IMR-90 (cell line): Measurements from ENCODE around the gene TAF10. TPM values are rescaled to one million over a fixed set of nuclear protein-coding genes. Genes with fewer than 3 reads are reported as not detected.

Source experiments
- ATAC-seq: fragments of 200-7000 bp; cut with Tn5 transposase; 2 replicates; pipeline ENCODE4 v1.9.1; 2020; ENCODE audit warnings: low read depth, mild to moderate bottlenecking, moderate library complexity
- BruUV-seq: library from RNA; stranded (reverse); fragments of 400-500 nt; replicated peaks from 2 replicates; lab custom pipeline; 2021; lab: Mats Ljungman, UMichigan
- CTCF ChIA-PET: fragments of 300-600 bp; formaldehyde crosslinking; extraction: SDS; loops from one replicate; lab custom pipeline; 2021; ENCODE audit warnings: antibody characterized with exemption; lab: Yijun Ruan, JAX
- POLR2A ChIA-PET: fragments of 300-600 bp; sonication (Branson Sonifier 250); formaldehyde crosslinking; loops from one replicate; lab custom pipeline; 2022; ENCODE audit warnings: antibody characterized with exemption; ENCODE audit not compliant: unreplicated experiment; lab: Charles Lee
- DNase-seq: peaks from one replicate; pipeline ENCODE4 v3.0.0; 2013
- H2AFZ ChIP-seq: replicated peaks from 2 replicates; pipeline ENCODE3; 2013; ENCODE audit warnings: low read length, mild to moderate bottlenecking; ENCODE audit not compliant: poor library complexity
- H2AK5ac ChIP-seq: 2 replicates; pipeline ENCODE4 v1.6.1; 2013; ENCODE audit warnings: low read depth, low read length, inconsistent platforms
- H2AK9ac ChIP-seq: replicated peaks from 2 replicates; pipeline ENCODE3; 2013; ENCODE audit warnings: mild to moderate bottlenecking, low read depth, low read length, moderate library complexity; ENCODE audit not compliant: poor library complexity
- H2BK120ac ChIP-seq: 2 replicates; pipeline ENCODE4 v1.6.1; 2013; ENCODE audit warnings: low read depth, low read length, inconsistent platforms
- H2BK15ac ChIP-seq: 3 replicates; pipeline ENCODE4 v1.6.1; 2013; ENCODE audit warnings: low read depth, low read length, inconsistent platforms
- H2BK20ac ChIP-seq: 2 replicates; pipeline ENCODE4 v1.6.1; 2013; ENCODE audit warnings: low read depth, mild to moderate bottlenecking, inconsistent platforms, low read length, moderate library complexity
- H2BK5ac ChIP-seq: 2 replicates; pipeline ENCODE4 v1.6.1; 2013; ENCODE audit warnings: mild to moderate bottlenecking, low read depth, low read length, inconsistent platforms; ENCODE audit not compliant: poor library complexity, severe bottlenecking
- H3K14ac ChIP-seq: replicated peaks from 2 replicates; pipeline ENCODE4 v1.6.1; 2013; ENCODE audit warnings: low read depth, low read length, inconsistent platforms
- H3K18ac ChIP-seq: 2 replicates; pipeline ENCODE4 v1.6.1; 2013; ENCODE audit warnings: low read depth, low read length, control low read depth
- H3K23ac ChIP-seq: 2 replicates; pipeline ENCODE4 v1.6.1; 2013; ENCODE audit warnings: low read depth, low read length, inconsistent platforms
- H3K27ac ChIP-seq: 2 replicates; pipeline ENCODE4 v1.5.1; 2013; ENCODE audit warnings: mild to moderate bottlenecking, control low read depth, low read length; ENCODE audit not compliant: insufficient read depth
- H3K27me3 ChIP-seq: 2 replicates; pipeline ENCODE4 v1.6.1; 2013; ENCODE audit warnings: low read length; ENCODE audit not compliant: control insufficient read depth, insufficient read depth
- H3K36me3 ChIP-seq: 2 replicates; pipeline ENCODE4 v1.6.1; 2013; ENCODE audit warnings: low read length, mixed read lengths; ENCODE audit not compliant: control insufficient read depth, insufficient read depth
- H3K4ac ChIP-seq: 2 replicates; pipeline ENCODE4 v1.6.1; 2013; ENCODE audit warnings: low read depth, low read length, inconsistent platforms
- H3K4me1 ChIP-seq: 2 replicates; pipeline ENCODE4 v1.6.1; 2013; ENCODE audit warnings: low read length, mixed read lengths; ENCODE audit not compliant: control insufficient read depth, insufficient read depth
- H3K4me2 ChIP-seq: 2 replicates; pipeline ENCODE4 v1.6.1; 2013; ENCODE audit warnings: low read depth, mild to moderate bottlenecking, control low read depth, low read length, moderate library complexity
- H3K4me3 ChIP-seq: 2 replicates; pipeline ENCODE4 v1.5.1; 2013; ENCODE audit warnings: low read depth, mild to moderate bottlenecking, control low read depth, low read length, moderate library complexity; ENCODE audit not compliant: insufficient read depth
- H3K56ac ChIP-seq: 2 replicates; pipeline ENCODE4 v1.6.1; 2013; ENCODE audit warnings: low read length, inconsistent platforms; ENCODE audit not compliant: insufficient read depth; ENCODE audit errors: extremely low read depth
- H3K79me1 ChIP-seq, 2 experiments: 2 replicates each; pipeline ENCODE4 v1.6.1; 2013; ENCODE audit warnings: low read length in 2 of 2, inconsistent platforms in 1 of 2, low read depth in 1 of 2
- H3K9ac ChIP-seq: 2 replicates; pipeline ENCODE4 v1.6.1; 2013; ENCODE audit warnings: low read depth, low read length, control low read depth
- H3K9me1 ChIP-seq: 2 replicates; pipeline ENCODE4 v1.6.1; 2013; ENCODE audit warnings: low read length, inconsistent platforms; ENCODE audit not compliant: insufficient read depth
- H3K9me3 ChIP-seq: 2 replicates; pipeline ENCODE4 v1.6.1; 2013; ENCODE audit warnings: low read length; ENCODE audit not compliant: control insufficient read depth, insufficient read depth
- H4K20me1 ChIP-seq: 2 replicates; pipeline ENCODE4 v1.6.1; 2013; ENCODE audit warnings: low read length, inconsistent platforms; ENCODE audit not compliant: insufficient read depth
- H4K5ac ChIP-seq: 2 replicates; pipeline ENCODE4 v1.6.1; 2013; ENCODE audit warnings: mild to moderate bottlenecking, low read depth, low read length, control low read depth
- H4K8ac ChIP-seq, 2 experiments: 2 replicates each; pipeline ENCODE4 v1.6.1; 2013; ENCODE audit warnings: low read depth in 2 of 2, low read length in 2 of 2, control low read depth in 1 of 2, inconsistent platforms in 1 of 2
- H4K91ac ChIP-seq: 2 replicates; pipeline ENCODE4 v1.6.1; 2013; ENCODE audit warnings: low read depth, low read length, inconsistent platforms; ENCODE audit not compliant: insufficient read depth
- CHD1 ChIP-seq: IDR thresholded peaks from 2 replicates; pipeline ENCODE4 v1.6.1; 2012; ENCODE audit warnings: low read depth, low read length, improper control_type of control experiment
- CTCF ChIP-seq: conservative IDR thresholded peaks from 2 replicates; pipeline ENCODE4 v1.5.1; 2012; ENCODE audit warnings: mild to moderate bottlenecking, low read depth, low read length, improper control_type of control experiment
- MAZ ChIP-seq: IDR thresholded peaks from 2 replicates; pipeline ENCODE4 v1.6.1; 2012; ENCODE audit warnings: low read depth, mild to moderate bottlenecking, low read length, improper control_type of control experiment, moderate library complexity, borderline replicate concordance
- NFE2L2 ChIP-seq: fragments of 150-350 bp; IDR thresholded peaks from 2 replicates; pipeline ENCODE4 v1.6.1; 2016; ENCODE audit warnings: low read depth, mild to moderate bottlenecking, low read length
- POLR2A ChIP-seq: IDR thresholded peaks from 2 replicates; pipeline ENCODE4 v1.6.1; 2012; ENCODE audit warnings: mild to moderate bottlenecking, low read depth, low read length
- RAD21 ChIP-seq: IDR thresholded peaks from 2 replicates; pipeline ENCODE4 v1.6.1; 2012; ENCODE audit warnings: low read length, improper control_type of control experiment
- RCOR1 ChIP-seq: IDR thresholded peaks from 2 replicates; pipeline ENCODE4 v1.6.1; 2012; ENCODE audit warnings: mild to moderate bottlenecking, low read length, improper control_type of control experiment; ENCODE audit not compliant: insufficient replicate concordance
- SMC3 ChIP-seq: fragments of 150-350 bp; IDR thresholded peaks from 2 replicates; pipeline ENCODE4 v1.6.1; 2016; ENCODE audit warnings: low read depth, mild to moderate bottlenecking, antibody characterized with exemption, low read length, moderate library complexity
- WGBS, 2 experiments: methylation state at CpG; one replicate each; pipeline versions ENCODE4 v1.1.5 to v1.1.7; 2013; ENCODE audit warnings: missing lambda C conversion rate in 2 of 2; ENCODE audit not compliant: insufficient read length in 1 of 2; ENCODE audit errors: extremely low coverage in 2 of 2; 5-methylcytosine and 5-hydroxymethylcytosine counted together
- dilution Hi-C: fragments of 300-500 bp; cut with HindIII; formaldehyde crosslinking; loops from one replicate; pipeline ENCODE4 v1.14.3; 2018; ENCODE audit warnings: low sequenced_read_pairs; ENCODE audit not compliant: unreplicated experiment
- in situ Hi-C: fragments of 300-500 bp; cut with MboI; formaldehyde crosslinking; loops from 3 replicates; pipeline ENCODE4 v1.14.3; 2019; ENCODE audit warnings: low sequenced_read_pairs, inconsistent platforms, mixed read lengths
- intact Hi-C: fragments of 100-400 bp; cut with micrococcal nuclease; formaldehyde crosslinking; loops from 2 replicates; pipeline ENCODE4 v1.10.0; 2022
- polyA plus RNA-seq, 3 experiments: library from polyadenylated mRNA; depleted of rRNA; stranded (reverse); fragments of >200 nt; gene quantifications; 2 replicates each; pipeline ENCODE4 v1.2.3, GENCODE V29; 2012; ENCODE audit warnings: low replicate concordance in 1 of 3
- total RNA-seq: library from RNA; depleted of rRNA; stranded (reverse); fragments of >200 nt; gene quantifications from 2 replicates; pipeline ENCODE4 v1.2.3, GENCODE V29; 2012

The TAF10 gene
- total and polyA plus RNA-seq, 2 of the 4 experiments (the other 2 are of a cell fraction): 18.6 to 132 TPM

- H2BK20ac ChIP-seq: no peak overlapping the region
- H4K91ac ChIP-seq: no peak overlapping the region
- in situ Hi-C loops (no loop called here), intact Hi-C loops (no loop called here), dilution Hi-C loops (no loop called here)
- CTCF ChIA-PET: no interaction called here
- no peak overlapping the region for H3K27ac ChIP-seq
- H2BK120ac ChIP-seq: no peak overlapping the region
- H2AK9ac ChIP-seq: no peak overlapping the region
- DNase-seq (no peak), ATAC-seq (no peak)
- no TSS peak for BruUV-seq
- H4K5ac ChIP-seq: no peak overlapping the region
- no peak overlapping the region for H3K14ac ChIP-seq
- no peak overlapping the region for H2BK15ac ChIP-seq
- WGBS, 2 experiments: 52% methylated on average over 9 of the region's 22 CpGs; no CpG with 5 or more reads in 1 of the 2 experiments
- H3K4ac ChIP-seq: no peak overlapping the region
- no peak overlapping the region for H2BK5ac ChIP-seq
- peaks cover 9% of the 10 kb centered on the region for H3K4me1 ChIP-seq
- H3K9me1 ChIP-seq: peaks cover 8% of the 10 kb centered on the region; the same call in 1 of the 2 replicates
- TF ChIP-seq SMC3 (no peak), CHD1 (no peak), MAZ (no peak), RCOR1 (no peak), POLR2A (no peak), NFE2L2 (no peak), CTCF (no peak), RAD21 (no peak)
- POLR2A ChIA-PET: no interaction called here
- H4K20me1 ChIP-seq: no peaks in the 10 kb centered on the region
- no peaks in the 10 kb centered on the region; the same call in 1 of the 2 replicates for H3K36me3 ChIP-seq
- no peak overlapping the region for H3K56ac ChIP-seq
- no peaks in the 10 kb centered on the region for H3K9me3 ChIP-seq
- H3K4me2 ChIP-seq: no peak overlapping the region
- no peak overlapping the region for H3K9ac ChIP-seq
- peaks cover 0 to 3% of the 10 kb centered on the region in 2 experiments; a peak in 2 of 4 replicates for H3K79me1 ChIP-seq
- H3K18ac ChIP-seq: no peak overlapping the region
- no peaks in the 10 kb centered on the region for H3K27me3 ChIP-seq
- H3K4me3 ChIP-seq: no peak overlapping the region
- H3K23ac ChIP-seq: no peak overlapping the region
- H4K8ac ChIP-seq: no peak overlapping the region
- peak overlapping the region; percentile 53 for H2AFZ ChIP-seq
- H2AK5ac ChIP-seq: no peak overlapping the region
These were observed 40.5 kb downstream of the TAF10 start for GRCh38 chr11:6571434-6572008.
